Ovary (tissue), 3 donors: ENCODE data around the gene SLC1A7.

ENCODE experiments used
- CTCF ChIP-seq, 3 donors: fragments of 450-650 bp in 2 of 3; fragments of 200-600 bp in 1 of 3; IDR thresholded peaks; one replicate each; pipeline versions ENCODE4 v1.5.1 to v1.8.0; 2016 to 2022; ENCODE audit warnings: antibody characterized with exemption in 3 of 3, mild to moderate bottlenecking in 1 of 3
- EP300 ChIP-seq: sonication (generic); formaldehyde crosslinking; IDR thresholded peaks from one replicate; pipeline ENCODE4 v1.6.1; 2017; ENCODE audit warnings: antibody characterized with exemption
- POLR2A ChIP-seq: fragments of 450-650 bp; IDR thresholded peaks from one replicate; pipeline ENCODE4 v1.6.1; 2017; ENCODE audit warnings: antibody characterized with exemption, mild to moderate bottlenecking, moderate library complexity
- donor health status: DM: no; HTN: no; CAD: no.

GRCh38 chr1:53081384-53082066 lies 60.9 kb downstream of the SLC1A7 start:
- TF ChIP-seq EP300 (no peak), CTCF (IDR thresholded peaks at IDR 0.05) (no peak), POLR2A (no peak)
